Neuron (in vitro differentiated cells): Measurements from ENCODE around the gene KDM5A.

Experiments used
- H2AFZ ChIP-seq: one replicate; pipeline ENCODE4 v1.6.1; 2013; ENCODE audit warnings: low read depth, mild to moderate bottlenecking, inconsistent platforms, low read length, moderate library complexity
- H3K27me3 ChIP-seq: one replicate; pipeline ENCODE4 v1.6.1; 2013; ENCODE audit warnings: low read length; ENCODE audit not compliant: insufficient read depth
- H3K36me3 ChIP-seq: one replicate; pipeline ENCODE4 v1.6.1; 2013; ENCODE audit warnings: low read length; ENCODE audit not compliant: insufficient read depth
- H3K4me1 ChIP-seq: one replicate; pipeline ENCODE4 v1.6.1; 2013; ENCODE audit warnings: low read length; ENCODE audit not compliant: insufficient read depth
- H3K4me3 ChIP-seq: 2 replicates; pipeline ENCODE4 v1.5.1; 2013; ENCODE audit warnings: mild to moderate bottlenecking, low read length, moderate library complexity
- H3K9me3 ChIP-seq: one replicate; pipeline ENCODE4 v1.6.1; 2013; ENCODE audit warnings: low read length

KDM5A gene

GRCh38 chr12:262817-263216 lies 126.3 kb downstream of the KDM5A start, which contains the start of gene SLC6A13:
SLC6A13 (minus strand) TSS chr12:262836; CDS start chr12:260052, 2,784 bp downstream.
- Histone ChIP-seq H3K9me3 (no peaks in the 10 kb centered on the region), H3K27me3 (no peaks in the 10 kb centered on the region), H2AFZ (no peak within 1 kb of the TSS), H3K36me3 (no peaks in the 10 kb centered on the region), H3K4me3 (no peak within 1 kb of the TSS), H3K4me1 (peaks cover 2% of the 10 kb centered on the region)

- H3K4me1 ChIP-seq: peaks cover 2% of the 10 kb centered on the region
- H3K36me3 ChIP-seq: no peaks in the 10 kb centered on the region
- peaks cover 3% of the 10 kb centered on the region for H3K27me3 ChIP-seq
- H3K4me3 ChIP-seq: no peak overlapping the region
- H2AFZ ChIP-seq: no peak overlapping the region
- H3K9me3 ChIP-seq: no peaks in the 10 kb centered on the region
Measured at GRCh38 chr12:262113-262512, 127.0 kb downstream of the KDM5A start.

DNA sequence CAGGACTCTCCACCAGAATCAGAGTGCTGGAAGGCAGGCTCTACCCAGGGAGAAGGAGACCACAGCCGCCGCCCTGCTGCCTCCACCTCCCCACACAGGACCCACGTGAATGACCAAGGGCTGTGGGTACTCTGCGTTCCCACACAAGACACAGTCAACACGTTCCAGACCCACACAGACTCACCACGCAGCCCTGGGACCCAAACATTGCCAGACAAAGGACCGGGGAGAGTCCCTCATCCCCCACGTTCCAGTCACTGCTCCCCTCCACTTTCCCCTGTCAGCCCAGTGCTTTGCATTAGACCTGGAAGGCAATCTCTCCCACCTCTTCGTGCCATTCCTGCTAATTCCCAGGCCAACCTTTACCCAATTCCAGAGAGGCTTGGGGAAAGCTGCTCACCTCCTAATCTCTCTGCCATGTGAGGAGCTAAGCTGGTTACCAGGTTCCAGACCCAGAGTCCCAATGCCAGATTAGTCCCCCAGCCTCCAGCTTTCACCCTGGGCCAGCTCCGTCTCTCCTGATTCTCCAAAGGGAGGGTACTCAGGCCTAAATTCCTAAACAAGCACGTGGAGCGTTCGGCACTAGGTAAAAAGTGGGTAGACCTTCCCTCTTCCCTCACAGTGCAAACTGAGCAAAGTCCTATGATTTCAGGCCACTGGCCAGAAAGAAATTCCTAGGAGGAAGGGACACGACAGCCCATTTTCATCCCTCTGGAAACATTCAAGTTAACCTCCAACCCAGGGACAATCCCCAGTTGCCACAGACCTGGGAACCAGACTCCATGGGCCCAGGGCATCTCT lies 131.4 kb downstream of the KDM5A start:
- H3K9me3 ChIP-seq: no peaks in the 10 kb centered on the region
- H3K4me1 ChIP-seq: no peaks in the 10 kb centered on the region
- H3K27me3 ChIP-seq: peaks cover 3% of the 10 kb centered on the region
- H2AFZ ChIP-seq: no peak overlapping the region
- no peak overlapping the region for H3K4me3 ChIP-seq
- no peaks in the 10 kb centered on the region for H3K36me3 ChIP-seq

GRCh38 chr12:256958-257357 lies 132.2 kb downstream of the KDM5A start:
- Histone ChIP-seq H3K36me3 (no peaks in the 10 kb centered on the region), H3K27me3 (peaks cover 3% of the 10 kb centered on the region), H2AFZ (no peak overlapping the region), H3K9me3 (no peaks in the 10 kb centered on the region), H3K4me1 (no peaks in the 10 kb centered on the region), H3K4me3 (no peak overlapping the region)

DNA sequence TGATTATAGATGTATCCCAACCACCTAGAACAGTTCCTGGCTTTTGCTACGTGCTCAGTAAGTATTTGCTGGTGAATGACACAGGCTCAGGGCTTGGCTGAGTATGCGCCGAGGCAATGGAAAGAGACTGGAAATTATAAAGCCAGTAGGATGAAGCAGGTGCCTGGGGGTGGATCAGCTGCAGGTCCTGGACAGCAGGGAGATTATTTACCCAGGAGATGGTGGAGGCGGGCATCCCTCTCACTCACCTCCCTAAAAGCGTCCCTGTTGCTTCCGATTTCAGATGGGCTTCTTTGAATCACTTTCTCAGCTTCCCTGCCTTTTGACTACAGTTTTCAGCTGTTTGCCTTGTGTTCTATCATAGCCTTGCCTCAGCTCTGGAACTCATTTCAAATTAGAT lies 132.9 kb downstream of the KDM5A start:
- Histone ChIP-seq H3K27me3 (peaks cover 3% of the 10 kb centered on the region), H3K9me3 (no peaks in the 10 kb centered on the region)

DNA sequence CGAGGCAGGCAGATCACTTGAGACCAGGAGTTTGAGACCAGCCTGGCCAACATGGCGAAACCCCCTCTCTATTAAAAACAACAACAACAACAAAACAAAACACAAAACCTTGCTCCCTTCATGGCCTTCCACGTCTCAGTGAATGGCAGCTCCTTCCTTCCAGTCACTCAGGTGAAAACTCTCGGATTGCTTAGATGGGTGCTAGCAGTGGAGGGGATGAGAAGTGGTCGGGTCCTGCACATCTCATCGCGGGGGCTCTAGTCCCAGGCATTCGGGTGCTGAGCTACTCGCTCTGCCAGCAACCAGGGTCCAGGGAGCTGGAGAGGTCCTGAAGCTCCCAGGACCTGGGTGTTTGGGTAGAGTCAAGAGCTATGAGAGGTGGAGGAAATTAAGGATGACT lies 134.2 kb downstream of the KDM5A start:
- Histone ChIP-seq H3K27me3 (peaks cover 3% of the 10 kb centered on the region), H3K9me3 (no peaks in the 10 kb centered on the region), H3K4me1 (no peaks in the 10 kb centered on the region), H3K36me3 (no peaks in the 10 kb centered on the region), H2AFZ (no peak overlapping the region), H3K4me3 (no peak overlapping the region)

More for the DNA sequence above, 132.9 kb downstream of the KDM5A start:
- no peak overlapping the region for H3K4me3 ChIP-seq
- no peaks in the 10 kb centered on the region for H3K4me1 ChIP-seq
- H3K36me3 ChIP-seq: no peaks in the 10 kb centered on the region
- H2AFZ ChIP-seq: no peak overlapping the region

GRCh38 chr12:254039-254438 lies 135.1 kb downstream of the KDM5A start:
- H3K9me3 ChIP-seq: no peaks in the 10 kb centered on the region
- no peak overlapping the region for H2AFZ ChIP-seq
- H3K4me1 ChIP-seq: no peaks in the 10 kb centered on the region
- no peaks in the 10 kb centered on the region for H3K36me3 ChIP-seq
- H3K4me3 ChIP-seq: no peak overlapping the region
- peaks cover 3% of the 10 kb centered on the region for H3K27me3 ChIP-seq

GRCh38 chr12:253116-253831 lies 135.8 kb downstream of the KDM5A start:
- H3K9me3 ChIP-seq: no peaks in the 10 kb centered on the region
- no peak overlapping the region for H2AFZ ChIP-seq
- H3K4me3 ChIP-seq: no peak overlapping the region
- H3K27me3 ChIP-seq: peaks cover 3% of the 10 kb centered on the region
- no peaks in the 10 kb centered on the region for H3K4me1 ChIP-seq
- no peaks in the 10 kb centered on the region for H3K36me3 ChIP-seq

GRCh38 chr12:252636-253035 lies 136.5 kb downstream of the KDM5A start:
- Histone ChIP-seq H3K4me3 (no peak overlapping the region), H3K27me3 (peaks cover 2% of the 10 kb centered on the region), H3K4me1 (no peaks in the 10 kb centered on the region), H3K9me3 (no peaks in the 10 kb centered on the region), H3K36me3 (no peaks in the 10 kb centered on the region), H2AFZ (no peak overlapping the region)

DNA sequence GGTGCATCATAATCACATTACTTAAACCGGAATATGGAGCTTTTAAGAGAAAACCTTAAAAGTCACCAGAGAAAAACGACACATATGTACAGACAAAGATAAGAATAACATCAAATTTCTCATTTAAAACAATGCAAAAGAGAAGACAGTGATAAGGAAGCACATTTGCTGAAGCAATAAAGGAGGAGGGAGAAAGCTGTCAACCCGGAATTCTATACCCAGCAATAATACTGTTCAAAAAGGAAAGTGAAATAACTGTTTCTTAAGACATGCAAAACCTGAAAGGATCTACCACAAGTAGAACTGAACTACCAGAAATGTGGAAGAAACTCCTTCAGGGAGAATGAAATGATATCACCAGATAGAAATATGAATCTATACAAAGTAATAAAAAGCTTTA lies 141.8 kb downstream of the KDM5A start:
- Histone ChIP-seq H3K4me1 (no peaks in the 10 kb centered on the region), H3K4me3 (no peak overlapping the region), H3K36me3 (no peaks in the 10 kb centered on the region), H3K27me3 (no peaks in the 10 kb centered on the region), H2AFZ (no peak overlapping the region), H3K9me3 (no peaks in the 10 kb centered on the region)

GRCh38 chr12:243381-243780 lies 145.7 kb downstream of the KDM5A start:
- no peaks in the 10 kb centered on the region for H3K27me3 ChIP-seq
- no peak overlapping the region for H3K4me3 ChIP-seq
- no peaks in the 10 kb centered on the region for H3K36me3 ChIP-seq
- H2AFZ ChIP-seq: no peak overlapping the region
- no peaks in the 10 kb centered on the region for H3K9me3 ChIP-seq
- no peaks in the 10 kb centered on the region for H3K4me1 ChIP-seq

DNA sequence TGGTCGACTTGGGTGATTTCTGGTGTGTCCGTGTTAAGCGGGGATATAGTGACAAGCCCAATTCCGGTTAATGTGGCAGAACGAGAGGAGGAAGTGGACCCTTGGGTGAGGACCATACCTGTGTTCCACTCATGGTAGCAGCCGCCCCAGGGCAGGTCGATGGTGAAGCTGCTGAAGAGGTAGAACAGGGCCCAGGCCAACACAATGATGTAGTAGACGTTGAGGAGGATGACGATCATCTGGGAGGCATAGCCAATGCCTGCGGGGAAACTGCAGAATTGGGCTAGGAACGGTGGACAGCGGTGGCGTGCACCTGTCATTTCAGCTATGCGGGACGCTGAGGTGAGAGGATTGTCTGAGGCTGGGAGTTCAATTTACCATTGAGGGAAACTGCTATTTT lies 146.6 kb downstream of the KDM5A start:
- no peaks in the 10 kb centered on the region for H3K36me3 ChIP-seq
- no peak overlapping the region for H2AFZ ChIP-seq
- H3K4me3 ChIP-seq: no peak overlapping the region
- no peaks in the 10 kb centered on the region for H3K4me1 ChIP-seq
- no peaks in the 10 kb centered on the region for H3K27me3 ChIP-seq
- H3K9me3 ChIP-seq: peaks cover 2% of the 10 kb centered on the region

- Histone ChIP-seq H3K4me1 (no peaks in the 10 kb centered on the region), H3K27me3 (no peaks in the 10 kb centered on the region), H3K36me3 (no peaks in the 10 kb centered on the region), H3K9me3 (peaks cover 9% of the 10 kb centered on the region), H2AFZ (no peak overlapping the region), H3K4me3 (no peak overlapping the region)
Measured at GRCh38 chr12:241266-241665, 147.9 kb downstream of the KDM5A start.
